Aortic smooth muscle cell (primary cell): ENCODE data around the gene MEF2D. TPM values are rescaled to one million over a fixed set of nuclear protein-coding genes. Genes with fewer than 3 reads are reported as not detected.

ENCODE experiments used
- total RNA-seq: library from RNA; depleted of rRNA; stranded (reverse); fragments of >200 nt; gene quantifications from 2 replicates; pipeline ENCODE4 v1.2.3, GENCODE V29; 2014

The MEF2D gene
- total RNA-seq, result 6.3 and 13.2 TPM in 2 replicates

GRCh38 chr1:156500543-156500792 is at the start of gene MEF2D:
Gene MEF2D (minus strand): TSS chr1:156500775. CDS start chr1:156483292, 17,483 bp downstream.

Other genes with a start within 250 kb of the MEF2D start
- gene SMG5, start 217.9 kb downstream of the MEF2D start, total RNA-seq, result 31.1 and 35.0 TPM in 2 replicates
- gene TMEM79, start 216.4 kb downstream of the MEF2D start, total RNA-seq, result 1.1 and 1.6 TPM in 2 replicates
- 67.9 and 83.3 TPM in 2 replicates for gene GLMP, start 205.1 kb downstream of the MEF2D start, total RNA-seq
- gene VHLL, start 201.5 kb downstream of the MEF2D start, total RNA-seq, result 0.26 TPM in 1 of 2 replicates, not detected in the other
- 291 and 402 TPM in 2 replicates for gene CCT3, start 162.5 kb downstream of the MEF2D start, total RNA-seq
- not detected in 2 replicates for gene TSACC, start 162.2 kb downstream of the MEF2D start, total RNA-seq
- gene RHBG, start 131.6 kb downstream of the MEF2D start, total RNA-seq, result not detected in 2 replicates
- gene IQGAP3, start 71.8 kb upstream of the MEF2D start, total RNA-seq, result 18.8 and 25.0 TPM in 2 replicates
- gene TTC24, start 78.9 kb upstream of the MEF2D start, total RNA-seq, result not detected in 2 replicates
- gene NAXE, start 91.0 kb upstream of the MEF2D start, total RNA-seq, result 64.0 and 67.9 TPM in 2 replicates
- gene GPATCH4, start 100.7 kb upstream of the MEF2D start, total RNA-seq, result 9.9 and 14.3 TPM in 2 replicates
- not detected in 2 replicates for gene HAPLN2, start 118.6 kb upstream of the MEF2D start, total RNA-seq
- gene BCAN, start 141.3 kb upstream of the MEF2D start, total RNA-seq, result 0.13 TPM in 1 of 2 replicates, not detected in the other
- 124 and 159 TPM in 2 replicates for gene NES, start 176.6 kb upstream of the MEF2D start, total RNA-seq
- 7.3 and 8.6 TPM in 2 replicates for gene CRABP2, start 204.8 kb upstream of the MEF2D start, total RNA-seq
- gene METTL25B, start 227.7 kb upstream of the MEF2D start, total RNA-seq, result 5.7 and 7.7 TPM in 2 replicates
- 7.7 and 7.8 TPM in 2 replicates for gene ISG20L2, start 228.0 kb upstream of the MEF2D start, total RNA-seq
- gene MRPL24, start 240.3 kb upstream of the MEF2D start, total RNA-seq, result 69.2 and 94.5 TPM in 2 replicates